Measurements from ENCODE around the gene EVX1.

EVX1 gene

GRCh38 chr7:27229448-27229847, 13.2 kb upstream of the EVX1 start:
- H3K9me3 ChIP-seq (ENCODE audit: low read length): no peaks in the 10 kb centered on the region
- no peak overlapping the region for H3K9ac ChIP-seq (ENCODE audit: low read length)
- no peak overlapping the region for H2AFZ ChIP-seq (ENCODE audit: low read length)
- no peaks in the 10 kb centered on the region for H3K4me1 ChIP-seq (ENCODE audit: insufficient read depth, low read length, severe bottlenecking)
- TF ChIP-seq CTCF (IDR thresholded peaks at IDR 0.05; ENCODE audit: low read length) (no peak), EZH2 (IDR thresholded peaks at IDR 0.05; ENCODE audit: borderline replicate concordance, low read length) (no peak)
- no peaks in the 10 kb centered on the region for H4K20me1 ChIP-seq (ENCODE audit: insufficient read depth, low read length)
- H3K27me3 ChIP-seq (ENCODE audit: insufficient read depth, low read length): 0 out of 2 replicates have a peak, but pooled peaks cover 6% of the 10 kb centered on the region
- no peaks in the 10 kb centered on the region for H3K9me2 ChIP-seq (ENCODE audit: low read depth, low read length)
- no peak overlapping the region for H3K4me2 ChIP-seq (ENCODE audit: low read length)
- H3K4me3 ChIP-seq (ENCODE audit: low read depth, low read length, poor library complexity, severe bottlenecking): no peak overlapping the region
- no peak overlapping the region for H3K27ac ChIP-seq (ENCODE audit: low read depth, low read length, poor library complexity, severe bottlenecking)
- H3F3A ChIP-seq (ENCODE audit: insufficient read depth, low read length): no peaks in the 10 kb centered on the region
- no peaks in the 10 kb centered on the region for H3K36me3 ChIP-seq (ENCODE audit: insufficient read depth, low read length)
- no peaks in the 10 kb centered on the region for H3K79me2 ChIP-seq (ENCODE audit: insufficient read depth, low read length)

- H3K9ac ChIP-seq (ENCODE audit: low read length): peak overlapping the region; percentile 12; the same call in 1 of the 2 replicates
- H3K79me2 ChIP-seq (ENCODE audit: insufficient read depth, low read length): no peaks in the 10 kb centered on the region
- no peaks in the 10 kb centered on the region for H3K27me3 ChIP-seq (ENCODE audit: insufficient read depth, low read length)
- H4K20me1 ChIP-seq (ENCODE audit: insufficient read depth, low read length): no peaks in the 10 kb centered on the region
- H3F3A ChIP-seq (ENCODE audit: insufficient read depth, low read length): no peaks in the 10 kb centered on the region
- no peaks in the 10 kb centered on the region for H3K36me3 ChIP-seq (ENCODE audit: insufficient read depth, low read length)
- H2AFZ ChIP-seq (ENCODE audit: low read length): 0 out of 2 replicates have a peak overlapping the region, but pooled peaks have one; percentile 53
- H3K9me2 ChIP-seq (ENCODE audit: low read depth, low read length): no peaks in the 10 kb centered on the region
- peak overlapping the region; percentile 54 for H3K4me3 ChIP-seq (ENCODE audit: low read depth, low read length, poor library complexity, severe bottlenecking)
- TF ChIP-seq CTCF (IDR thresholded peaks at IDR 0.05; ENCODE audit: low read length): peak; percentile 74
- TF ChIP-seq EZH2 (IDR thresholded peaks at IDR 0.05; ENCODE audit: borderline replicate concordance, low read length): no peak
- peaks cover 3% of the 10 kb centered on the region for H3K4me1 ChIP-seq (ENCODE audit: insufficient read depth, low read length, severe bottlenecking)
- no peaks in the 10 kb centered on the region for H3K9me3 ChIP-seq (ENCODE audit: low read length)
- H3K4me2 ChIP-seq (ENCODE audit: low read length): peak overlapping the region; percentile 64
- H3K27ac ChIP-seq (ENCODE audit: low read depth, low read length, poor library complexity, severe bottlenecking): no peak overlapping the region
Measured at GRCh38 chr7:27235387-27236311, 7.0 kb upstream of the EVX1 start.

GRCh38 chr7:27237735-27238334, 4.8 kb upstream of the EVX1 start:
- Histone ChIP-seq H2AFZ (ENCODE audit: low read length) (no peak overlapping the region), H3K27me3 (ENCODE audit: insufficient read depth, low read length) (no peaks in the 10 kb centered on the region), H3K9me3 (ENCODE audit: low read length) (no peaks in the 10 kb centered on the region), H3F3A (ENCODE audit: insufficient read depth, low read length) (no peaks in the 10 kb centered on the region), H3K79me2 (ENCODE audit: insufficient read depth, low read length) (no peaks in the 10 kb centered on the region), H3K36me3 (ENCODE audit: insufficient read depth, low read length) (no peaks in the 10 kb centered on the region), H3K4me2 (ENCODE audit: low read length) (no peak overlapping the region), H3K27ac (ENCODE audit: low read depth, low read length, poor library complexity, severe bottlenecking) (no peak overlapping the region), H3K4me1 (ENCODE audit: insufficient read depth, low read length, severe bottlenecking) (peaks cover 3% of the 10 kb centered on the region), H3K4me3 (ENCODE audit: low read depth, low read length, poor library complexity, severe bottlenecking) (no peak overlapping the region), H3K9me2 (ENCODE audit: low read depth, low read length) (no peaks in the 10 kb centered on the region), H4K20me1 (ENCODE audit: insufficient read depth, low read length) (no peaks in the 10 kb centered on the region), H3K9ac (ENCODE audit: low read length) (no peak overlapping the region)
- TF ChIP-seq CTCF (IDR thresholded peaks at IDR 0.05; ENCODE audit: low read length): no peak
- no peak for TF ChIP-seq EZH2 (IDR thresholded peaks at IDR 0.05; ENCODE audit: borderline replicate concordance, low read length)
